Thyroid gland (tissue), 4 donors: ENCODE measurements around the gene HHIP.

Source experiments
- CTCF ChIP-seq, 6 experiments: fragments of 200-600 bp in 3 of 6; fragments of 450-650 bp in 3 of 6; sonication (generic) in 3 of 6; IDR thresholded peaks; one replicate each; pipeline ENCODE4 v1.5.1; 2016 to 2019; ENCODE audit warnings: antibody characterized with exemption in 6 of 6, mild to moderate bottlenecking in 2 of 6, inconsistent platforms in 1 of 6, moderate library complexity in 1 of 6
- POLR2A ChIP-seq, 2 donors: fragments of 450-650 bp; IDR thresholded peaks; one replicate each; pipeline ENCODE4 v1.6.1; 2017; ENCODE audit warnings: antibody characterized with exemption in 2 of 2, mild to moderate bottlenecking in 2 of 2, moderate library complexity in 1 of 2

GRCh38 chr4:144729175-144729574 lies 83.2 kb downstream of the HHIP start:
- TF ChIP-seq CTCF (IDR thresholded peaks at IDR 0.05) (no peak), POLR2A (IDR thresholded peaks at IDR 0.05) (no peak)
